H1 (cell line): ENCODE measurements around the gene KIAA1614.

ENCODE experiments used
- CHD2 ChIP-seq: IDR thresholded peaks from 2 replicates; pipeline ENCODE4 v1.6.1; 2012; ENCODE audit warnings: low read length, improper control_type of control experiment
- EGR1 ChIP-seq: IDR thresholded peaks from 2 replicates; pipeline ENCODE4 v1.6.1; 2011; ENCODE audit warnings: low read depth, low read length, borderline replicate concordance
- EP300 ChIP-seq, 2 experiments: IDR thresholded peaks; 1 replicate in 1 of 2; 2 replicates in 1 of 2; pipeline ENCODE4 v1.6.1; 2011 to 2012; ENCODE audit warnings: low read depth in 2 of 2, low read length in 2 of 2, mild to moderate bottlenecking in 2 of 2, borderline replicate concordance in 1 of 2, inconsistent platforms in 1 of 2, moderate library complexity in 1 of 2
- EZH2 ChIP-seq: fragments of 200-600 bp; sonication (generic); IDR thresholded peaks from 2 replicates; pipeline ENCODE4 v1.7.1; 2012; ENCODE audit warnings: low read depth, mild to moderate bottlenecking, moderate library complexity, low read length, inconsistent platforms; ENCODE audit not compliant: severe bottlenecking
- GTF2F1 ChIP-seq: IDR thresholded peaks from 2 replicates; pipeline ENCODE4 v1.6.1; 2012; ENCODE audit warnings: low read depth, low read length, improper control_type of control experiment, borderline replicate concordance
- HDAC6 ChIP-seq: IDR thresholded peaks from one replicate; pipeline ENCODE4 v1.7.1; 2012; ENCODE audit warnings: low read depth, mild to moderate bottlenecking, inconsistent platforms, low read length, moderate library complexity
- JUND ChIP-seq: IDR thresholded peaks from 2 replicates; pipeline ENCODE4 v1.6.1; 2011; ENCODE audit warnings: mild to moderate bottlenecking, improper control_type of control experiment, low read length
- KDM1A ChIP-seq: fragments of 200-600, 300-600 bp; sonication (generic); IDR thresholded peaks from 2 replicates; pipeline ENCODE4 v1.7.1; 2016; ENCODE audit warnings: mild to moderate bottlenecking, low read length, borderline replicate concordance
- POLR2AphosphoS5 ChIP-seq: IDR thresholded peaks from 2 replicates; pipeline ENCODE4 v1.6.1; 2011; ENCODE audit warnings: low read depth, low read length
- ZNF274 ChIP-seq: IDR thresholded peaks from 2 replicates; pipeline ENCODE4 v1.7.0; 2012; ENCODE audit warnings: low read length, borderline replicate concordance; ENCODE audit errors: extremely low read depth
- TF ChIP-seq, protein P1 (sequence below), 3 experiments: IDR thresholded peaks; 1 replicate in 2 of 3; 2 replicates in 1 of 3; pipeline versions ENCODE4 v1.5.1 to v1.6.1; 2011; ENCODE audit warnings: low read length in 3 of 3, mild to moderate bottlenecking in 3 of 3, inconsistent platforms in 2 of 3, low read depth in 1 of 3, moderate library complexity in 1 of 3; ENCODE audit not compliant: insufficient read depth in 1 of 3; ENCODE audit errors: control extremely low read depth in 1 of 3

DNA sequence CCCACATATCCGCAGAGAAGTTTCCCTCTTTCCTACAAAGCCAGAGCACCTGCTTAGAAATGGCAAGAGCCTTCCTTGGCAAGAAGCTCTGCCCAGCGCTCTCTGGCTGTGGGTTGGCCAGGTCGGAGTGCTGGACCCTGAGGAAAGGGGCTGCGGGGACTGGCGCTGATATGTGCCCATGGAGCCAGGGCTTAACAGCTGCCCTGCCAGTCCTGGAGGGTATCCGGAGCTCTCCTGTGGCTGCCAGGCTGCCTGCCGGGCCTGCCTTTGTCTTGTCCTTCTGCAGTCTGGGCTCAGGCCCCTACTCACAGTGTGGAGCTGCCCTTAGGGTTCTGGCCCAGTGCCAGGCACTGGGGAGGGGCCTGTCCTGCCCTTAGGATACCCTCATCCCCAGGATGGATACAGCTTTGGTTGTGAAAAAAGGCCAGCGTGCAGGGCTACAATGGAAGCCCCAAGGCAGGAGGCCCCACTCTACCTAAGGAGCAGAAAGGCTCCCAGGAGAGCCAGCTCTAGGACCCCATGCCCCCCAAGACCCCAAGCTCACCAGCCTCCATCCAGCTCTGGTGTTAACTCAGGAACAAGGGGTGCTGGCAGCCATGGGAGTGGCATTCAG is 43.4 kb downstream of the KIAA1614 start:
- TF ChIP-seq, protein P1, sequence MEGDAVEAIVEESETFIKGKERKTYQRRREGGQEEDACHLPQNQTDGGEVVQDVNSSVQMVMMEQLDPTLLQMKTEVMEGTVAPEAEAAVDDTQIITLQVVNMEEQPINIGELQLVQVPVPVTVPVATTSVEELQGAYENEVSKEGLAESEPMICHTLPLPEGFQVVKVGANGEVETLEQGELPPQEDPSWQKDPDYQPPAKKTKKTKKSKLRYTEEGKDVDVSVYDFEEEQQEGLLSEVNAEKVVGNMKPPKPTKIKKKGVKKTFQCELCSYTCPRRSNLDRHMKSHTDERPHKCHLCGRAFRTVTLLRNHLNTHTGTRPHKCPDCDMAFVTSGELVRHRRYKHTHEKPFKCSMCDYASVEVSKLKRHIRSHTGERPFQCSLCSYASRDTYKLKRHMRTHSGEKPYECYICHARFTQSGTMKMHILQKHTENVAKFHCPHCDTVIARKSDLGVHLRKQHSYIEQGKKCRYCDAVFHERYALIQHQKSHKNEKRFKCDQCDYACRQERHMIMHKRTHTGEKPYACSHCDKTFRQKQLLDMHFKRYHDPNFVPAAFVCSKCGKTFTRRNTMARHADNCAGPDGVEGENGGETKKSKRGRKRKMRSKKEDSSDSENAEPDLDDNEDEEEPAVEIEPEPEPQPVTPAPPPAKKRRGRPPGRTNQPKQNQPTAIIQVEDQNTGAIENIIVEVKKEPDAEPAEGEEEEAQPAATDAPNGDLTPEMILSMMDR (IDR thresholded peaks at IDR 0.05; ENCODE audit: control extremely low read depth in 1 of 3, insufficient read depth in 1 of 3, low read depth in 1 of 3, low read length in 3 of 3), result no peak
- TF ChIP-seq GTF2F1 (no peak), POLR2AphosphoS5 (no peak), CHD2 (no peak), EGR1 (no peak), EP300 (IDR thresholded peaks at IDR 0.05; ENCODE audit: borderline replicate concordance in 1 of 2, low read depth in 2 of 2, low read length in 2 of 2) (no peak), HDAC6 (no peak), EZH2 (no peak), JUND (no peak), ZNF274 (no peak), KDM1A (no peak)
